ENCODE results near the gene NUP160. TPM values are rescaled to one million over a fixed set of nuclear protein-coding genes. Genes with fewer than 3 reads are reported as not detected.
"Not testable (repeated sequence)": the region's sequence is repeated elsewhere in the genome, so short reads cannot be mapped to it uniquely, and the experiment has no call there.

Gene NUP160
- total RNA-seq, 1 donor from 2014 or later: 102 TPM

GRCh38 chr11:47759291-47759690 is 88.9 kb downstream of the NUP160 start:
- H3K9me3 Mint-ChIP-seq; H3K27ac Mint-ChIP-seq; H3K4me3 Mint-ChIP-seq; H3K4me1 Mint-ChIP-seq; DNase-seq; H3K27me3 Mint-ChIP-seq; intact Hi-C loops (cut with micrococcal nuclease): not testable (repeated sequence)
- H3K36me3 Mint-ChIP-seq (ENCODE audit: low read depth): peaks cover 73% of the 10 kb centered on the region

- Mint-ChIP-seq H3K27ac (no peak overlapping the region), H3K27me3 (no peaks in the 10 kb centered on the region), H3K36me3 (ENCODE audit: low read depth) (peaks cover 70% of the 10 kb centered on the region), H3K4me1 (peaks cover 3% of the 10 kb centered on the region), H3K9me3 (no peaks in the 10 kb centered on the region), H3K4me3 (no peak overlapping the region)
- intact Hi-C loops (cut with micrococcal nuclease): no loop called here
- DNase-seq: no peak
Measured at GRCh38 chr11:47756208-47756607, 91.9 kb downstream of the NUP160 start.

GRCh38 chr11:47750725-47751124 is 97.4 kb downstream of the NUP160 start:
- no peaks in the 10 kb centered on the region for H3K27me3 Mint-ChIP-seq
- peaks cover 3% of the 10 kb centered on the region for H3K4me1 Mint-ChIP-seq
- intact Hi-C loops (cut with micrococcal nuclease): no loop called here
- no peak overlapping the region for H3K27ac Mint-ChIP-seq
- no peaks in the 10 kb centered on the region for H3K9me3 Mint-ChIP-seq
- H3K36me3 Mint-ChIP-seq (ENCODE audit: low read depth): peaks cover 56% of the 10 kb centered on the region
- no peak for DNase-seq
- no peak overlapping the region for H3K4me3 Mint-ChIP-seq

- peaks cover 65% of the 10 kb centered on the region for H3K36me3 Mint-ChIP-seq (ENCODE audit: low read depth)
- not testable (repeated sequence) for H3K27me3 Mint-ChIP-seq, H3K4me1 Mint-ChIP-seq
Measured at GRCh38 chr11:47742494-47742893, 105.7 kb downstream of the NUP160 start.

GRCh38 chr11:47737817-47738216 is 110.3 kb downstream of the NUP160 start:
- intact Hi-C loops (cut with micrococcal nuclease); H3K27ac Mint-ChIP-seq; H3K9me3 Mint-ChIP-seq; H3K4me1 Mint-ChIP-seq; H3K27me3 Mint-ChIP-seq; H3K4me3 Mint-ChIP-seq; DNase-seq: not testable (repeated sequence)
- H3K36me3 Mint-ChIP-seq (ENCODE audit: low read depth): peaks cover 56% of the 10 kb centered on the region

More at GRCh38 chr11:47742494-47742893, 105.7 kb downstream of the NUP160 start:
- DNase-seq; intact Hi-C loops (cut with micrococcal nuclease); H3K27ac Mint-ChIP-seq; H3K4me3 Mint-ChIP-seq; H3K9me3 Mint-ChIP-seq: not testable (repeated sequence)

- H3K4me3 Mint-ChIP-seq: no peak overlapping the region
- H3K4me1 Mint-ChIP-seq: peaks cover 4% of the 10 kb centered on the region
- no peak overlapping the region for H3K27ac Mint-ChIP-seq
- H3K27me3 Mint-ChIP-seq: no peaks in the 10 kb centered on the region
- H3K9me3 Mint-ChIP-seq: no peaks in the 10 kb centered on the region
- intact Hi-C loops (cut with micrococcal nuclease): no loop called here
- DNase-seq: no peak
- peaks cover 75% of the 10 kb centered on the region for H3K36me3 Mint-ChIP-seq (ENCODE audit: low read depth)
Measured at GRCh38 chr11:47732271-47732670, 115.9 kb downstream of the NUP160 start.

GRCh38 chr11:47731475-47731874 is 116.7 kb downstream of the NUP160 start:
- Mint-ChIP-seq H3K27me3 (no peaks in the 10 kb centered on the region), H3K4me3 (no peak overlapping the region), H3K27ac (no peak overlapping the region), H3K9me3 (no peaks in the 10 kb centered on the region), H3K36me3 (ENCODE audit: low read depth) (peaks cover 70% of the 10 kb centered on the region), H3K4me1 (peaks cover 4% of the 10 kb centered on the region)
- intact Hi-C loops (cut with micrococcal nuclease): no loop called here
- DNase-seq: no peak

Other genes starting within 250 kb of the NUP160 start
- gene MTCH2, start 205.8 kb downstream of the NUP160 start, total RNA-seq: 128 and 136 TPM in 2 replicates
- gene AGBL2, start 133.0 kb downstream of the NUP160 start, total RNA-seq: 4.2 and 4.5 TPM in 2 replicates
- 142 and 159 TPM in 2 replicates for gene FNBP4, start 81.0 kb downstream of the NUP160 start, total RNA-seq
- 51.3 and 52.2 TPM in 2 replicates for gene PTPRJ, start 132.2 kb upstream of the NUP160 start, total RNA-seq